HG02571 (cell line): Measurements from ENCODE around the gene SLC1A5.

ENCODE experiments used
- ATAC-seq: cut with Tn5 transposase; IDR thresholded peaks from one replicate; pipeline ENCODE4 v1.9.1; 2021; ENCODE audit warnings: mild to moderate bottlenecking, moderate library complexity; ENCODE audit not compliant: unreplicated experiment

SLC1A5 gene

GRCh38 chr19:46745030-46745429 is 43.4 kb downstream of the SLC1A5 start:
- no peak for ATAC-seq

- no peak for ATAC-seq
Observed at GRCh38 chr19:46744005-46744691, 44.2 kb downstream of the SLC1A5 start.

GRCh38 chr19:46742926-46743480 is 45.4 kb downstream of the SLC1A5 start:
- no peak for ATAC-seq

GRCh38 chr19:46741447-46741846 is 46.9 kb downstream of the SLC1A5 start:
- ATAC-seq: no peak

- ATAC-seq: no peak
Observed at GRCh38 chr19:46739290-46739771, 49.1 kb downstream of the SLC1A5 start.

DNA sequence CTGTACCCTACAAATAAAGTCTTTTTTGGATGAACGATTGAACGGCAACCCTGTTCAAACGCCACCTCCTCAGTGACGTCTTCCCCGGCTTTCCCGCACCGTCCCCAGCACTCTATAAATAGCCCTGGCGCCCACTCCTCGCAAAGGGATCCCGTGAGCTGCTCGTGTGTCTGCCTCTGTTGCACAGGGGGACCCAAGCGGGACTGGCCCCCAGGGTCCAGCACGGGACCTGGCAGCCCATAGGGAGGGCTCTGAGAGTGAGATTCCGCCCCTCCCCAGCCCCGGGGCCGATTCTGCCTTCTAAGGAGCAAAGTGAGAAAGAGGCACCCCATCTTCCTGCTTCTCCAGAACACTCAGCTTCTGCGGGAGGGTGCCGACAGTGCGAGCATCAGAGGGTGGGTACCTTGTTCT is 50.6 kb downstream of the SLC1A5 start:
- no peak for ATAC-seq

DNA sequence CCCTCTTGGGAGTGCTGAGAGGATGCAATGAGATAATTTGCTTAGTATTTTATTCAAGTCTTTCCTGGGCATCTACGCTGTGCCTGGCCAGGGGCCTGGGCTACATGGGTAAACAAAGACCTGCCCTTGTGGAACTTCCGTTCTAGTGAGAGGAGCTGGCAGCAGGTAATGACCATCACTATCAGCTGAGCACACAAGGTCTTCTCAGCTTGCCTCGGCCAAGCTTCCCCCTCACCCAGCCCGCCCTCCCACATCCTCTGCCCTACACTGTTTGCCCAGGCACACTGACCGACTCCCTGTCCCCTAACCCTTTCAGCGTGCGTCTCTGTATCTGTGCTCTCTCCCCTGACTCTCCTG is 51.1 kb downstream of the SLC1A5 start:
- ATAC-seq: no peak

GRCh38 chr19:46736531-46737297 is 51.7 kb downstream of the SLC1A5 start:
- ATAC-seq: no peak

DNA sequence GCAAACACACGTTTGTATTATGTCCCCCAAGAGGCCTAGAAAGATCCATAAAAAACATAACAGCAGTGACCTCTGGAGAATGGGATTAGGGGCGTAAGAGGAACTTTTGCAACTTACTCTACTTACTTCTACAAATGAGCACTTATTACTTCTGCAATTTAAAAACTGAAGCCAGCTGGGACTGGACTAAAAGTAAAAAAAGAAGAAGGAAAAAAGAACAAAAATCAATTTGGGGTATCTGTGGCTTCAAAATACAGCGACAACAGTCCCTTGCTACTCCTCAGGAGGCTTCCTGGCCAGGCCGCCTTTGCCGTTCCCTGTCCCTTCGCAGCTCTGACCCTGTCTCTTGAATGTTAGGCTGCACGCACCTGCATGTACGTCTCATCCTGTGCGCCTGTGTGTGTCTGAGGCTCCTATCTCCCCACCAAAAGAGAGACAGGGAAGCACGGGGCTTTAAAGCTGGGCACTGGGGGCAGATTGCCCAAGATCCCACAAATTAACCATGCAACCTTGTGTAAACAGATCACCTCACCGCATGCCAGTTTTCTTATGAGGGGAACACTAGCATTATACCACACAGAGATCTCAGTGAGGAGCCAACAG is 54.6 kb downstream of the SLC1A5 start:
- ATAC-seq: no peak

DNA sequence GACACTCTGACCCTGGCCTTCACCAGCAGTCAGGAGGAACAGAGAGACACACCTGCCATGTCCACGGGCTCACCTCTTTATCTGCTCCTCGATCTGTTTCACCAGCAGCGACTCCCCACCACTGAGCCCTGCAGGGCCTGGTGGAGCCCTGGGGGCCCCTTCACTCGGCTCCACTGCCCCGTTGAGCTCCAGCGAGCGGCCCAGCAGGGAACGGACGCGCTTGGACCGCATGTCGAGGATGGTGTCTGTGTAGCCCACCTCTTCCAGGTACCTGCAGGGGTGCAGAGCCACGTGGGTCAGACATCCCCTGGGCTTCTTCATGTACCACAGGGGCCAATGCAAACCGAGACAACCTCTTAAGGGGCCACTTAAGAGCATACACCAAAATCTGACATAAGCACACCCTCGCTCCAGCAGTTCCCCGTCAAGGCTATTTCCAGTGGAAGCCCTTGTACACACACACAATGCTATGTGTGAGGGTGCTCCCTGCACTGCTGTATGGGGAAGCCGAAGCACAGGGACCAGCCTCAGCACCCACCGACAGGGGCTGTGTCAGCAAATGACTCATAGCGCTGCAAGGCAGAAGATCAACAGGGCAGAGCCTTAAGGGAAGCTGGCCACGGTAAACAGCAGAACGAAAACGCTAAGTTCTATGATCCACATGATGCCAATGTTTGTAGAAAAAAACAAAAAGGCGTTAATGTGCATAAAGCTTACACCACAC is 55.3 kb downstream of the SLC1A5 start:
- no peak for ATAC-seq

GRCh38 chr19:46732172-46732938 is 56.0 kb downstream of the SLC1A5 start:
- no peak for ATAC-seq

DNA sequence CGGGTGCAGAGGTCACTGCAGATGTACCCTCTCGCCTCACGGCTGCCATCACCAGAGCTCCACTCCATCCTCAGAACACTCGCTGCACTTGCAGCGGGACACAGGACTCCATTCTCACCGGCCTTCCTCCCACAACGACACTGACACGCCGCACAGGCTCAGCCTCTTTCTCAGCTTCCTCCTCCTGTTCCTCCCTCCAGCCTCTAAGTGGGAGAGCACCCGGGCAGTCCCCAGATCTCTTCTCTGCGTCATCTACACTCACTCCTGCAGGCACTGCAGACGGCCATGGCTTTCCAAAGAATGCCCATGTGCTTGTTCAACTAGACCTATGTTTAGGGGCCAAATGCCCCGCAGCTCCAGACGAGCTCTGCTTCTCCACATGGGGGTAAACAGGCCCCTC is 56.8 kb downstream of the SLC1A5 start:
- ATAC-seq: no peak

DNA sequence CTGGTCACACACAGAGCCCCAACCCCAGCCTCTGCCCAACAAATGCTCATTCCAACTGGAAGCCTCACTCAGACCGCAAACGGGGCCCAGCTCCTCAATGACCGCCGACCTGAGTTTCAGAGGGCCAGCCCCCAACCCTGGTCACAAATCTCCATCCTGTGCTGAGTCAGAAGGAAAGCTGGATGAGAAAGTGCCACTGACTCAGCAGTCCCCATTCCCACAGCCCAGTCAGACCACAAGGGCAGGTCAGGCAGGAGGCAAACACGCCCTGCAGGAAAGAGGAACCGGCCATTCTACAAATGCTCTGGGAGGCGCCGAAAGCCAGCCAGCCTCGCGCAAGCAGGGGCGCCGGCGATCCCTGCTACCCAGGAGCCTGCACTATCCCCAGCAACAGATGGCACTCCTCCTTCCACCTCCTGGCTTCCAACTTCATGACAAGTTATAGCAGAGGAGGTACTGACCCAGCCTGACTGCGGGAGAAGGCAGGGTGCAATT is 57.3 kb downstream of the SLC1A5 start:
- no peak for ATAC-seq

DNA sequence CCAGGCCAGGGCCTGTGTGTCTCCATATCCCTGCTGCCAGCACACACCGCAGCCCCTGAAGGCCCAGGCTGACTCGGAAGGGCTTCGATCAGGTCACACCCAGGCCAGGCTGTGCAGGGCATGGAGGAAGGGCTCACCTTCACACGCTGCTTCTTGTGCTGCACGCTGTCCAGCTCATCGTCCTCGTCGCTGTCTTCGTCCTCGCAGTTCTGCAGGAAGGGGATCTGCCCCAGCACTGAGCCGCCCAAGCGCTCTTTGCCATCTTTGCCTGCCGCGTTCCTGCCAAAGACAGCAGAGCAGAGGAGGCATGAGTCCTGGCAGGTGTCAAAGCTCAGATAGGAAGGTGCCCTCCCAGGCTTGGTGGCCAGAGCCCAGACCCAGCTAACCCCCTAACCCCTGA is 57.8 kb downstream of the SLC1A5 start:
- ATAC-seq: no peak

- ATAC-seq: no peak
Observed at GRCh38 chr19:46730187-46730586, 58.2 kb downstream of the SLC1A5 start.

- ATAC-seq: no peak
Observed at GRCh38 chr19:46729696-46730095, 58.7 kb downstream of the SLC1A5 start.

DNA sequence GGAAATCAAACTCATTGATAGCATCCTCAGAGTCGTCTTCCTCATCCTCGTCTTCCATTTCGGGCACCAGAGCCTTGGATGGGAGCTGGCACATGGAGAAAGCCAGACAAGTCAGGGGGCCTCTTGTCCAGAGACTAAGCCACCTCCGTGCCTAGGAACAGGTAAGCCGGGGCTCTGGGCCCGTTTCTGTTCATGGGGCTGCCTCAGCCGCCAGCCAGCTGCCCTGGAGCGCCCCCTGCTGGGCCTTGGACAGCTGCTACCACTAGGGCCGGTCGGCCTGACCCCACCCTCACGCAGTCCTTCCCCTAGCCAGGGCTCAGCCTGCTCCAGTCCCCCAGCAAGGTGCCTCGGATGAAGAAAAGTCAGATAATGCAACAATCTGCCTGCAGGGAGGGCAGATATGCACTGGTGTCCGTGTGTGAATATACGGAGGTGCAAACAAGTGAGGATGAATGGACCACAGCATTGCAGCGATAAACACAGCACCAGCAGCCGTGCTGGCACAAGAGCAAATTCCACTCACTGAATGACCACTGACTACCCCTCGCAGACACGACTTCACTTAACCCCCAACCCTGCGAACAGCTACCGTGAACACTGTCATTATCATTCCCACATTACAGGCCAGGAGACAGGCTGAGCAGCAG is 59.6 kb downstream of the SLC1A5 start:
- ATAC-seq: no peak

GRCh38 chr19:46728208-46728607 is 60.2 kb downstream of the SLC1A5 start:
- no peak for ATAC-seq

GRCh38 chr19:46727757-46728156 is 60.6 kb downstream of the SLC1A5 start:
- ATAC-seq: no peak
